RCC 7860 (cell line): ENCODE results near the gene SHH.
"Not testable (repeated sequence)": the region's sequence is repeated elsewhere in the genome, so short reads cannot be mapped to it uniquely, and the experiment has no call there.

Source experiments
- DNase-seq: peaks from one replicate; pipeline ENCODE4 v3.0.0-alpha.2; 2015; ENCODE audit warnings: low spot score
- FAIRE-seq: peaks from 2 replicates; lab custom pipeline; 2012; peaks lifted over from hg19 to GRCh38; lab: Jason Lieb, UNC

SHH gene

DNA sequence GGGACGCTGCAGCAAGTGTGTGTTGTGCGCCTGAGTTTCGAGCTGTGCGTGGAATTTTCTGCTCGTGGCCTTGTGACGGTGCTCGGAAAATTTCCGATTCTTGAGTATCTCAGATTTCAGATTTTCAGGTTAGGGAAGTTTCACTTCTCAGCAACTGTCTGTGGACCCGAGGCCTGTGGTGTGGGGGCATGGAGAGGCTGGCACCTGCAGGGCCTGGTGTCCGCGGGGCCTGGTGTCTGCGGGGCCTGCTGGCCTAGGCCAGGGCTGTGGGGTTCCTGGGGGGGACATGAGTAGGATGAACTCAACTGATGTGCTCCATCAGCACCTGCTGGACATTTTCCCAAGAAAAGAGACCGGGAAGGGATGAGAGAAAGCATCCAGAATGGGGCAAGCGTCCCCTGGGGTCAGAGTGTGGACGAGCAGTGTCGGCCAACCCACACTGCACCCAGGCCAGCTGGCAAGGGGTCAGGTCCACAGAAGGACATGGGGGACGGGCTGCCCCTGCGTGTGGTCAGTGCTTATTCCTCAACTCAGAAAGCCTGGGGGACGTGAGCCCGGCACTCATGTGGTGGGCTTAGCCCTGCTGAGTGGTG is 31.3 kb upstream of the SHH start:
- DNase-seq (no peak), FAIRE-seq (no peak)

DNA sequence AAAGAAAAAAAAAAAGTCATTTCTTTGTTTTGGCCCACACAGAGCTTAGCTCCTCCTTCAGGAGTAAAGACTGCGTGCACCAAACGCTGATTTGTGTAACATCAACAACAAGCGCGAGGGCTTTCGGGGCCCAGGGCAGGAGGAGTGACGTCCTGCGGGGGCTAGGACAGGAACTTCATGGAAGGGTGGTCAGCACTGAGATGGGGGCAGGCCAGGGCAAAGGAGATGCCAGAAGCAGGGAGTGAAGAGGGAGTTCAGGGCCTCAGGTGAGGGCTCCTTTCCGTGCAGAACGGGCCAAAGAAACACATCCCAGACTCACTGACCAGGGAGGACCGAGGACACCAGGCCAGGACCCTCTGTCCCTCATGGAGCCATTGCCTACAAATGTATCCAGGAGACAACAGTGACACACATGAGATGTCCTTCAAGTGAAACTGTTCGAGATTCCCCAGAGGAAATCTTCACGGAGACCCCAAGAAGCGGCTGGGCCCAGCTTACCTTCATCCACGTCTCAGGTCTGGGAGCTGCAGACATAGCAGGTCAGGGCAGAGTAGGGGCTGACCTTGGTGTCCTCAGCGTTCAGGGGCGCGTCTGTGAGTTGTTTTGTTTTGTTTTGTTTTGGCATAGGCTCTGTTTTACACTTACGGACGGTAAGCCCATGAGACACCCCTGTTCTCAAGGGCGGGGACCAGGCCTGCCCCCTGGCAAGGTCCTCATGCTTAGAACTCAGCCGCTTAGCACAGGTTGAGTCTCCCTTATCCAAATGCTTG is 30.4 kb upstream of the SHH start:
- FAIRE-seq (no peak), DNase-seq (no peak)

DNA sequence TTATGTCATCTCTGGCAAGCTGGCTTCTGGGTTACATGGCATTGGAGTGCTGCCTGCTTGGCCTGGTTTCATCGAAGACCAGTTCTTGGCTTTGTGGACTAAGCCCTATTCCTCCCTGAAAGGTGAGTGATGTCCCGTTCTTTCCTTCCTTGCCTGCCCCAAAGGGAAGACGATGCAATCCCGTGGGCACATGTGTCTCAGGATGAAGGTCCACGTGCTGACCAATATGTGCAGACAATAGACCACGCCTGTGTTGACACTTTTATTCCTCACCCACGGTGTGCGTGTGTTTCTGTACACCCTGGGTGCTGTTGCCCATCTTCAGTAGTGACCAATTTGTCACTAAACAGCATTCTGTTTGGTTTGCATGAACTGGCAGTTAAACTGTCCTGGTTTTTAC is 28.6 kb upstream of the SHH start:
- FAIRE-seq, result no peak
- DNase-seq, result no peak

DNA sequence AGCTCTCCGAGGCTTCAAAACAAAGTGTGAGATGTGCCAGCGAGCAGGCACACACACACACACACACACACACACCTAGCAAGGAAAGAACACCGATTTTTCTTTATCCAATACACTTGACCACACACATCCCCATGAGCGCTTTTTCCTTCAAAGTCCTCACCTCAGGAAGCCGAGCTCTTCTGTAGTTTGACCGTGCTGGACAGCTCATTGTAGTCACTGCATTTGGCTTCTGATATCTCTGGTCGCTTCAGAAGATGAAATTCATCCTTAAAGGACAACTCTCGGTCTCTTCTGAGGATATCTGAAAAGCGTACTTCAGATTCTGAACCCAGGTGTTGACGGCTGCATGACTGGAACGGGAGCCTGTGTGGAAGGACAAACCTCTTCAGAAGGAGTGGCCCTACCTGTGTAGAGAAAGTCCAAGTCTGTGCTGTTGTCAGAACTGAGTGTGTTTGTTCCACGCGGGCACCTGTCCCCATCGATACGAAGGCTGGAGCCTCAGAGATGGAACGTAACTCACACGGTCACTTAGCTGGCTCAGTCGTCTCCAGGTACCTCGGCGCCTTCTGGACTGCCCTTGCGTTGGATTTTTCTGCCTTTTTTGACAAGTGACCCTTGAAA is 28.1 kb upstream of the SHH start:
- DNase-seq (no peak), FAIRE-seq (no peak)

DNA sequence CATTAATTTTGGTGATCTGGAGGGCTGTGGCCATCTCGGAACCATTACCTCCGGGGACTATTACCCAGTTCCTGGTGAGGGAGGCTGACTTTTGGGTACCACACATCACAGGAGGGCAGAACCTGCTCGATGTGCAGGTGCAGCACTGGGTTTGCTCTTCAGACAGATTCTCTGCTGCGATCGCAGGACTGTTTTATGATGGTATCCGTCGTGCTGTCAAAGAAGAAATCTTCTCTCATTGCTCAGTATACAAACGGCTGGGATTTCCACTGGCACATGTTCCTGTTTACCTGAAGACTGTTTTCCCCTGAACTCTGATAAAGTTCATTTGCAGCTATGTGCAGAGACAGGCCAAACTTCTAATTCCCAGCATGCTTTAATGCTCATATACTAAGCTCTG is 27.2 kb upstream of the SHH start:
- DNase-seq (no peak), FAIRE-seq (no peak)

DNA sequence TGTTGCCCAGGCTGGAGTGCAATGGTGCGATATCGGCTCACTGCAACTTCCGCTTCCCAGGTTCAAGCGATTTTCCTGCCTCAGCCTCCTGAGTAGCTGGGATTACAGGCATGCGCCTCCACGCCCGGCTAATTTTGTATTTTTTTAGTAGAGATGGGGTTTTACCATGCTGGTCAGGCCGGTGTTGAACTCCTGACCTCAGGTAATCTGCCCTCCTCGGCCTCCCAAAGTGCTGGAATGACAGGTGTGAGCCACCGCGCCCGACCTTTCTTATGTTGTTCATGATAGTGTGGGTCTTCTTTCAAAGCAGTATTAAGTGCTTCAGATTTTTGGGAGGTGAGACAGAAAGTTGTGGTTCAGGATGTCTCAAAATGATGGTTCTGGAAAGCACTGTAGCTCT is 26.0 kb upstream of the SHH start:
- not testable (repeated sequence) for DNase-seq, FAIRE-seq

DNA sequence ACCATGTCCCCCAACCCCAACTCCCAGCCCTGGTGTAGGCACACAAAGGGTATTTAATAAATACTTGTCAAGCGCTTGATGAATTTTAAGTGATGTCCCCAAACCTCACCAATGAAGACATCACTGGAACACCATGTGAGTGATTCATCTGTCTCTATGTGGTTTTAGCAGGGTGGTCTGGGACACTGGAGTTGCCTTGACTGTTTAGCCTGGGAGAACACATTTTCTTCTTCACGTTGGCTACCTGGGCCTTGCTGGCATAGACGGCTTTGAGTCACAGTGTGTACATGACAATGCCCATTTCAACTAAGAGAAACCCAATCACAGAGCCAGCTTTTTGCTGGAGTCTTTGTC is 24.8 kb upstream of the SHH start:
- DNase-seq (no peak), FAIRE-seq (no peak)

DNA sequence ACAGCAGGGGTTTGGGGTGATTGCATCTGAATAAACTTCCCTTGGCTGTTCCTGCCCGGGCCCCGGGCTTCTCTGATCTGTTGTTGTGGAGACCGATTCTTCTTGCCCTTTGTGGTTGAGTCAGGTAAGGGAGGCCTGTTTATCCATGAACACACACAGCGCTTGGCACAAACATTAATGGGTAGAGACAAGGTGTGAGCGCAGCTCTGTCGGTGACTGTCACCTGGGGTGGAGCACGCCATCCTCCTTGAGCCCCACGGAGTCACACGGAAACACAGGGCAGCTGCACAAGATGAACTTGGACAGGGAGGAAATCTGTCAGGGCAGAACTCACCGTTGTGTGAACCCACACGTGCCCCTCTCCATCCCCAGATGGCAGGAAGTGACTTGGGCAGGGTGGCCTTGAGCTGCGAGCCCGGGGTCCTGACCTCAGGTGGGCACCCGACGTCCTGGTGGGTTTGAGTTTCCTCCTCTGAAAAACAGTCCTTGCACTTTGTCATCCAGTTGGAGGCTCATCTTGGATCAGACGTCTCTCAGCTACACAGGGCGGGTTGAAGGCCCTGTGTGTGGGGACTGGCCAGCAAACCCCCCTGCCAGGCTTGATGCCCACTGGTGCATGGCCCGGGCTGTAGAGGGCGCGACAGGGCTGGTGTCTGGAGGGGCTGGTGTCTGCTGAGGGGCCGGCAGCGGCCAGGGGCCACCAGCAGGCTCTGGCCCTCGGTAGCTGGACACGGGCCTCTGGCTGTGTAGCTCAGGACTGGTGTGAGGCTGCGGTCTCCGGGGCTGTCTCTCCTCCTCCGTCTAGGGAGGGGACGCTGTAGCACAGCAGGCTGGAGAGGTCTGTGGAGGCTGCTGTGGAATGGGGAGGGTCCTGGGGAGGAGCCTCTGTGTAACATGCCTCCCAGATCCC is 24.2 kb upstream of the SHH start:
- FAIRE-seq (no peak), DNase-seq (no peak)

DNA sequence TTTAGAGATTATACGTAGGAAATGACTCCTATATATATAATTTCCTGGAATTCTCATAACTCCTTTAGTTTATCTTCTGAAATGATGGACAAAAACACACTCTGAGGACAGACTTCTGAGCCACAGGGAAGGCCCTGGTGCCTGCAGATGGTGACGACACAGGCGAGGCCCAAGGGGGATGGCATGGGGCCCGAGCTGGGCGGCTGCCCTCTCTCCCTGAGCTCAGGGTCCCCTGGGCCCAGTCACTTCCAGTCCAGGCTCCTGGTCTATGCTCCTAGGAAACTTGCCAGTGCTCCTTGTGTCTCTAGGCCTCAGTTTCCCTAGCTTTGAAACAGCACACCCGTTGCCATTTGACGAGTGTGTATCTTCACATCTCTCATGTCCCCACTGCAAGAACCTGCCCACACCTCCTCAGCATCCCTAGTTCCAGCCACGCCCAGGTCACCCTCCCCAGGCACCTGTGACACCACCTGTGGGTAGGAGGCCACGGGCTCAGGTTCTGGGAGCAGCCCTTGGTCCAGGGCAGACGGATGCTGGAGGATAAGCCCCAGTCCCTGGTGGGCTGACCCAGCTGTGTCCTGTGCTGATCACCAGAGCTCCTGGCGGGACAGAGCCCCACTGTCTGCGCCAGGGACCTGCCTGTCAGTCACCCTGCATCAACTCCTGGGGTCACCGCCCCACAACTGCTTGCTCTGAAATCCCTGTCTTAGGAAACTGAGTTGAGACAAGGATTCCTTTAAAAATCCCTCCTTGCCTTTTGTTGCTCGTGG is 23.4 kb upstream of the SHH start:
- no peak for DNase-seq
- no peak for FAIRE-seq

DNA sequence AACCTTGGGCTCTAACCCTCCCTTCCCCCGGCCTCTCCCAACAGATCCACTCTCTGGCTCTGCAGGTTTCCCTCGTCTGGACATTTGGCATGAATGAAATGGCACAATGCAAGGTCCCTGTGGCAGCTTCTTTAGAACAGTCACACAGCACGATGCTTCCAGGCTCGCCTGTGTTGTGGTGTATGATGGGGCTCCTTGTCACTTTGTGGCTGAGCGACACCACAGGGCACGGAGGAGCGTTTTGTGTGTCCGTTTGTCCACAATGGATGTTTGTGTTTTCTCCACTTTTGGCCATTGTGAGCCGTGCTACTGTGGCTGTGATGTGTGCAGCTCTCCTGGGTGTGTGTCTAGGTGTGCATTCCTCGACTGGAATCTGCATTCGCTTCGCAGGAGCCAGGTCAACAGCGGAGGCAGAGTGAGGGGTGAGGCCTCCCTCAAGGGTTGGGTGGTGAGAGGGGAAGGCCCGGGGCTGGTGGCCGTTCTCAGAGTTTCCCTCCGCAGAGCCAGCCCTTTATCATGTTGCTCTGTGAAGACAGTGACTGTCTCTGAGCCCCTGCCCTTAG is 22.3 kb upstream of the SHH start:
- no peak for FAIRE-seq

DNA sequence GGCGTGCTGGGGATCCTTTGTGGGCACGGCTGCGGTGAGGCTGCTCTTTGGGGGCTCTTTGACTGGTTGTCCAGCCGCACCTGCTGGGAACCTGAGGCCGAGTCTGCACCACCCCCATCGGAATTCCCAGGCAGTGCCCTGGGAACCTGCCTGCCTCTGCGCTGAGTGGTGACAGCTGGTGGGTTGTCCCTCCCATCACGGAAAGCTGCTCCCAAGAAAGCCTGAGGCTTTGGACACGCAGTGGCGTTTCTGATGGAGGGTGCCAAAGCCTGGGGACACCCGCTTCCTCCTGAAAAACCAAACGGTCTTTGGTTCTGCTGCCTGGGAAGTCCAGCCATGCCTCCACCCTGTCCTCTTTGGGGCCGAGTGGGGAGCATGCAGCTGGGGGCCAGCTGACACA is 21.4 kb upstream of the SHH start:
- DNase-seq, result no peak
- no peak for FAIRE-seq

More for the DNA sequence above, 22.3 kb upstream of the SHH start:
- no peak for DNase-seq

DNA sequence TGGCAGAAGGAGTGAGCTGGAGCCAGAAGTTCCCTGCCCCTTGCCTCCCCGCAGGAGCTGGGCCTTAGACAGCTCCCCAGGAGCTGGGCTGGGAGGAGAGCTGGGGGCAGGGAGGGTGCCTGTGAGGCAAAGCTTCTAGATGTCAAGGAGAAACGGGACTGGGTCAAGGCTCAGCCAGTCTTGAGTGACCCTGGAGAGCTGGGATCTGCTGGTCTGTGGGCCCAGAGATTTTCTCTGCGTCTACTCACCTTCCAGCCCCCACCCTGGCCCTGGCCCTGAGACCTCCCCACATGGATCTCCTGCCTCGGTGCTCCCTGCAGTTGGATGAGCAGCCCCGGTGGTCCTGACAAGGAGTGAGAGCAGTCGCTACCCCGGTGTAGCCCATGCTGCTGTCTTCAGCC is 20.3 kb upstream of the SHH start:
- no peak for FAIRE-seq
- DNase-seq, result no peak

DNA sequence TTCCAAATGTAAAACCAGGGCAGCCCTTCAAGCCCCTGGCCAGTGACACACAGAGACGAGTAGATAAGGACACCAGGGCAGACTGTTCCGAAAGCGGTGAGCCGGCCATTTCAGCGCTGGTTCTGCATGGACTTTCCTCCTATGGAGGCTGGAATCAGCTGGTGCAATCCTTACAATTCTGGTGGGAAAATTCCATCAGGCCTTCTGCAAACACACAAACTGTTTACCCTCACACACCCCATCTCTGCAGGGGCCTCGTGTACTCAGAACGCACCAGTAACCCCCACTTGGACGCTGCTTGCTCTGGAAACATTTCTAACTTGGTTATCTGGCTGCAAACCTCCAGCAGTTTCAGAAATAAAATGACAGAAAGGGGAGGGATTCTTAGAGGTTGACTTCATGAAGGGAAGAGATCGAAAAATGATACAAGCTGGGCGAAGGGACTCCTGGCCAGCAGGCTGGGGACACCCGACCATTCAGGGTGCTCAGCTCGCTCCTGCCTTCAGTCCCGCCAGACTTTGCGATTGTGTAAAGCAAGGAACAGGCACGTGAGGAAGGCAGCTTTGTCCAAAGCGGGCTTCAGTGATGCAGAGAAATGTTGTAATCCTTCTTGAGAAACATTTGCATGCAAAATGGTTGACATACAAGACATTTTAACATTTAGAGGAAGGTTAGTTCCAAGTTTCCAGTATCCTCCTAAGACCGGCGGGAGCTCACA is 19.7 kb upstream of the SHH start:
- FAIRE-seq, result no peak
- DNase-seq, result no peak

DNA sequence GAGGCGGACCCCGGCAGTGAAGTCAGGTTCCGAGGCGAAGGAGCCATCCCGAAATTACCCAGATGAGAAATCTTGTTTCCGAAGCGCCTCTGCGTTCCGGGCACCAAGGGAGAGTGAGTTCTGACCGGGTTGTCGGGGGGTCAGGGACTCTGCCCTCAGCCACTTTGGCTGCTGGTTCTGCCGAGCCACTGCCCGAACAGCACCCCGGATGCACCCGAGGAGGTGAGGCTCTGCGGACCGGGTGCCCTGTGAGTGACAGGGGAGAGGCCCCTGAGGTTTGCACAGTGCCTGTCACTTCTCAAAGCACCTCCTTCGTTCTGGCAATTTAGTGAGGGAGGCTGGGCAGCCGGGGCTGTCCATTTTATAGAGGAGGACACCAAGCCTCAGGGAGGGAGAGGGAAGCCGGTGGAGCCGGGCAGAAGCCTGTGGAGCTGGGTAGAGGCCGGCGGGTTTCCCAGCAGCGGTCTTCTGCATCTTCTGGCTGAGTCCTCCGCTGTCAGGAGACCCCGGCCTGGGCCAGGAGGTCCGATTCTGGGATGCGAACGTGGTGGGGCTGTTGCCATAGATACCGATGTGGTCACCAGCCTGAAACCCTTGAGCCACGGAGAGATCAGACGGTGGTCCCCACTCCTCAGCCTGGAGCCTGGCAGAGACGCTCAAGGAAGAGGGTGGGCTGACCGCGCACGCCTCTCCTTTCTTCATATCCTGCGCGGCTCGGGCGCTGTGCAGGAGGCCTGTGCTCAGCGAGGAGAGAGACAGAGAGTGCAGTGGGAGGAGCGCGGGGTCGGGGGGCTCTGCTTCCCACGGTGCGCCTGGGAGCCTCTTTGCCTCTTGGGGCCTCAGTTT is 18.9 kb upstream of the SHH start:
- no peak for FAIRE-seq
- no peak for DNase-seq

DNA sequence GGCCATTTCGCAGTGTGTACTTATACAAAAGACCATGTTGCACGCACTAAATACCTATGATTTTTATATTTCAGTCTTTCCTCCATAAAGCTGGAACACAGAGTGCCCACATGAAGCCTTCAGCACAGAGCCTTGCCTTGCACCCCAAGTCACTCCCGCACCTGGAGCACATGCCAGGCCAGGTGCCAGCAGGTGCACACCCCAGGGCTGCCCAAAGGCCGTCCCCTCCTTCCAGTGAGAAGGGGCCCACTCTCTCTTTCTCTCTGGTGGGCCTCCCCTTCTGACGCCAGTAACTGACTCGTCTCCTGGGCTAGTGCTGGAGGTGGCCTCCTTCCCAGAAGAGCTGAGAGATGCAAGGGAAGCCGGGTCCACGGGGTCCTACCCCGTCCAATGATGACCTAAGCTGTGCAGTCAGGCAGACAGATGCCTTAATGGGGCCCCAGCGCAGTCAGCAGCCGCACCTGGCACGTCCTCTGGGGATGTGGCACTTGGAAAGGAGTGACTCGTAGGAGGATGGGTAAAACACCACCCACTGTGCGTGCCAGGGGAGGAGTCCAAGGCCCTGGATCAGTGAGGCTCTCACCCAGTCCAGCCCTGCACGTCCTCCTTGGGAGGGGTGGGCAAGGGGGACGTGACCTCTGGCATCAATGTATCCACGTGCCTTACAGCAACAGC is 17.7 kb upstream of the SHH start:
- FAIRE-seq (no peak), DNase-seq (no peak)

DNA sequence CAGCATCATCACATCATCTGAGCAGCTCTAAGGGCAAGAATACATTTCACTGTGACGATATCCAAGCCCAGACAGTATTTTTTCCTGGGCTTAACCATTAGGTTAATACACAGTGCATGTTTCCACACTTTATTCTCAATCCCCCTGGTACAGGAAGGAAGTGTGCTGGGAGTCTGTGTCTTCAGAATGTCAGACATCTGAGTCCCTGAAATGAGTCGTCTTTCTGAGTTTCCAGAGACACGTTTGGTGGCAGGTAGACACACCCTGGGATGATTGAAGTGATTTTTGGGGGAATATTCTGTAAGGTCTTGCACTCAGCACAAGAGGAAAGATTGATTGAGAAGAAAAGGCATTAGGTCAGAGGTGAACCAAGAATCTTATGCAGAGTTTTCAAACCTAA is 13.1 kb upstream of the SHH start:
- DNase-seq, result no peak
- no peak for FAIRE-seq

DNA sequence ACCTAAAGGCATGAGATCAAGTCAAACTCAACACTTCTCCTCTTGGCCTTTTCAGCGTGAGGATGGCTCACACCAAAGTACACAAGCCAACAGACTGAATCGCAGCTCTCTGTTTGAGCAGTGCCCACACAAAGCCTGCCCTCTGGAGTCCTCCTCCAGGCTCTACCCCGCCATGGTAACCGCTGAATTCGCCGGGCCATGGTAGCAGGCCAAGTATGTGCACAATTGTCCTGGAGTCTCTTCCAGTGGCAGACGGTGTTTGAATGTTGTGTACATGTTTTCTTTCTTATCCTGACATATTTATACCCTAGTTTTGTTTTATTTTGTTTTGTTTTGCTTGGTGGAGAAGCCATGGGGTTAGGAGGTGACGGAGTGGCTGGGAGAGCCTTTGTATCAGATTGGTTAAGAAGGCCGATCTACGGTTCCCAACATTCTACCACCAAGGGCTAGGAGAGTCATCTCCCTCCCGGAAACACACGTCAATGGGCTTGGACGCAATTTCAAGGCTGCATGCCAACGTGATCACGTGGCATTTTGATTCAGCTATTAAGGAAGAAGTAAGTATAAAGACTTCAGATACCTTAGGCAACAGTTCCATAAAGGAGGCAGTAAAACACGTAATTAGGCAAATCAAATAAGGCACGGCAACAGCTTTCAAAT is 12.1 kb upstream of the SHH start:
- no peak for DNase-seq
- FAIRE-seq, result no peak

DNA sequence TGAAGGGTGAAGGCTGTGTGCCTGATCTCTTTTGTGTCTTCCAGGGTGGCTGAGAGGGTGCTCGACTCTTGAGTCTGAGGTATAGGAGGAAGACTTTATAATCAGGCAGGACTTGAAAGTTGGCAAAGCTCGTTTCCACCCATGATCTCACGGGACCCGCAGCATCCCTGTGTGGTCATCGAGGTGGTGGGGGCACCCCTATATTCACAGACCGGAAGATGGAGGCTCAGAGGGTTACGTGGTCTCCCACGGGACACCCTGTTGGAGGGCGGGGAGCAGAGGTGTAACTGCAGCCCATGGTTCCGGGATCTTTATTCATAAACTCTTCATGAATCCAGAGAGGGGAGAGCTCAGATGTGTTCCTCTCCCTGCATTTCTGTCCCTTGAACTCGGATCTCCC is 9.6 kb upstream of the SHH start:
- FAIRE-seq, result no peak
- DNase-seq, result no peak
